ENCODE data around the gene SUFU.

The SUFU gene

GRCh38 chr10:102674566-102674965 lies 170.8 kb downstream of the SUFU start:
- peaks cover 52% of the 10 kb centered on the region for H3K4me1 ChIP-seq (ENCODE audit: control insufficient read depth, insufficient read depth, low read length)
- no peak overlapping the region for H3K4me3 ChIP-seq (ENCODE audit: low read length)
- no peaks in the 10 kb centered on the region for H3K27me3 ChIP-seq (ENCODE audit: control insufficient read depth, insufficient read depth, low read length)
- H3K9ac ChIP-seq (ENCODE audit: low read length) = peak overlapping the region; percentile 44
- no peaks in the 10 kb centered on the region for H3K9me3 ChIP-seq (ENCODE audit: control insufficient read depth, low read length)
- H3K36me3 ChIP-seq (ENCODE audit: control insufficient read depth, insufficient read depth, low read length) = no peaks in the 10 kb centered on the region

- H3K36me3 ChIP-seq (ENCODE audit: control insufficient read depth, insufficient read depth, low read length) = no peaks in the 10 kb centered on the region
- H3K4me3 ChIP-seq (ENCODE audit: low read length) = no peak overlapping the region
- peaks cover 46% of the 10 kb centered on the region for H3K4me1 ChIP-seq (ENCODE audit: control insufficient read depth, insufficient read depth, low read length)
- no peak overlapping the region for H3K9ac ChIP-seq (ENCODE audit: low read length)
- H3K9me3 ChIP-seq (ENCODE audit: control insufficient read depth, low read length) = no peaks in the 10 kb centered on the region
- H3K27me3 ChIP-seq (ENCODE audit: control insufficient read depth, insufficient read depth, low read length) = no peaks in the 10 kb centered on the region
Measured at GRCh38 chr10:102675011-102675665, 171.4 kb downstream of the SUFU start.

GRCh38 chr10:102675666-102676533 lies 172.1 kb downstream of the SUFU start:
- peaks cover 44% of the 10 kb centered on the region for H3K4me1 ChIP-seq (ENCODE audit: control insufficient read depth, insufficient read depth, low read length)
- no peaks in the 10 kb centered on the region for H3K27me3 ChIP-seq (ENCODE audit: control insufficient read depth, insufficient read depth, low read length)
- no peak overlapping the region for H3K4me3 ChIP-seq (ENCODE audit: low read length)
- H3K36me3 ChIP-seq (ENCODE audit: control insufficient read depth, insufficient read depth, low read length) = no peaks in the 10 kb centered on the region
- H3K9me3 ChIP-seq (ENCODE audit: control insufficient read depth, low read length) = no peaks in the 10 kb centered on the region
- H3K9ac ChIP-seq (ENCODE audit: low read length) = no peak overlapping the region

- no peaks in the 10 kb centered on the region for H3K36me3 ChIP-seq (ENCODE audit: control insufficient read depth, insufficient read depth, low read length)
- H3K27me3 ChIP-seq (ENCODE audit: control insufficient read depth, insufficient read depth, low read length) = no peaks in the 10 kb centered on the region
- peaks cover 44% of the 10 kb centered on the region for H3K4me1 ChIP-seq (ENCODE audit: control insufficient read depth, insufficient read depth, low read length)
- H3K4me3 ChIP-seq (ENCODE audit: low read length) = no peak overlapping the region
- no peaks in the 10 kb centered on the region for H3K9me3 ChIP-seq (ENCODE audit: control insufficient read depth, low read length)
- no peak overlapping the region for H3K9ac ChIP-seq (ENCODE audit: low read length)
Measured at GRCh38 chr10:102676534-102677315, 173.0 kb downstream of the SUFU start.

GRCh38 chr10:102677331-102678067 lies 173.7 kb downstream of the SUFU start:
- Histone ChIP-seq H3K36me3 (ENCODE audit: control insufficient read depth, insufficient read depth, low read length) (no peaks in the 10 kb centered on the region), H3K9me3 (ENCODE audit: control insufficient read depth, low read length) (no peaks in the 10 kb centered on the region), H3K9ac (ENCODE audit: low read length) (peak overlapping the region; percentile 17), H3K4me1 (ENCODE audit: control insufficient read depth, insufficient read depth, low read length) (peaks cover 44% of the 10 kb centered on the region), H3K27me3 (ENCODE audit: control insufficient read depth, insufficient read depth, low read length) (no peaks in the 10 kb centered on the region), H3K4me3 (ENCODE audit: low read length) (no peak overlapping the region)

GRCh38 chr10:102678068-102678400 lies 174.3 kb downstream of the SUFU start:
- Histone ChIP-seq H3K4me3 (ENCODE audit: low read length) (no peak overlapping the region), H3K9ac (ENCODE audit: low read length) (no peak overlapping the region), H3K9me3 (ENCODE audit: control insufficient read depth, low read length) (no peaks in the 10 kb centered on the region), H3K27me3 (ENCODE audit: control insufficient read depth, insufficient read depth, low read length) (no peaks in the 10 kb centered on the region), H3K36me3 (ENCODE audit: control insufficient read depth, insufficient read depth, low read length) (no peaks in the 10 kb centered on the region), H3K4me1 (ENCODE audit: control insufficient read depth, insufficient read depth, low read length) (peaks cover 44% of the 10 kb centered on the region)

- Histone ChIP-seq H3K9me3 (ENCODE audit: control insufficient read depth, low read length) (no peaks in the 10 kb centered on the region), H3K36me3 (ENCODE audit: control insufficient read depth, insufficient read depth, low read length) (no peaks in the 10 kb centered on the region), H3K4me1 (ENCODE audit: control insufficient read depth, insufficient read depth, low read length) (peaks cover 37% of the 10 kb centered on the region), H3K9ac (ENCODE audit: low read length) (no peak overlapping the region), H3K4me3 (ENCODE audit: low read length) (no peak overlapping the region), H3K27me3 (ENCODE audit: control insufficient read depth, insufficient read depth, low read length) (no peaks in the 10 kb centered on the region)
Measured at GRCh38 chr10:102678842-102679289, 175.1 kb downstream of the SUFU start.

- no peak overlapping the region for H3K4me3 ChIP-seq (ENCODE audit: low read length)
- H3K36me3 ChIP-seq (ENCODE audit: control insufficient read depth, insufficient read depth, low read length) = no peaks in the 10 kb centered on the region
- H3K9me3 ChIP-seq (ENCODE audit: control insufficient read depth, low read length) = no peaks in the 10 kb centered on the region
- H3K27me3 ChIP-seq (ENCODE audit: control insufficient read depth, insufficient read depth, low read length) = no peaks in the 10 kb centered on the region
- H3K9ac ChIP-seq (ENCODE audit: low read length) = no peak overlapping the region
- peaks cover 30% of the 10 kb centered on the region for H3K4me1 ChIP-seq (ENCODE audit: control insufficient read depth, insufficient read depth, low read length)
Measured at GRCh38 chr10:102679596-102679995, 175.8 kb downstream of the SUFU start.

- H3K4me3 ChIP-seq (ENCODE audit: low read length) = no peak overlapping the region
- peaks cover 19% of the 10 kb centered on the region for H3K4me1 ChIP-seq (ENCODE audit: control insufficient read depth, insufficient read depth, low read length)
- H3K9me3 ChIP-seq (ENCODE audit: control insufficient read depth, low read length) = no peaks in the 10 kb centered on the region
- no peaks in the 10 kb centered on the region for H3K36me3 ChIP-seq (ENCODE audit: control insufficient read depth, insufficient read depth, low read length)
- no peaks in the 10 kb centered on the region for H3K27me3 ChIP-seq (ENCODE audit: control insufficient read depth, insufficient read depth, low read length)
- H3K9ac ChIP-seq (ENCODE audit: low read length) = no peak overlapping the region
Measured at GRCh38 chr10:102681696-102682095, 177.9 kb downstream of the SUFU start.

GRCh38 chr10:102682416-102682815 lies 178.6 kb downstream of the SUFU start:
- no peak overlapping the region for H3K4me3 ChIP-seq (ENCODE audit: low read length)
- H3K36me3 ChIP-seq (ENCODE audit: control insufficient read depth, insufficient read depth, low read length) = no peaks in the 10 kb centered on the region
- no peak overlapping the region for H3K9ac ChIP-seq (ENCODE audit: low read length)
- H3K27me3 ChIP-seq (ENCODE audit: control insufficient read depth, insufficient read depth, low read length) = no peaks in the 10 kb centered on the region
- no peaks in the 10 kb centered on the region for H3K9me3 ChIP-seq (ENCODE audit: control insufficient read depth, low read length)
- H3K4me1 ChIP-seq (ENCODE audit: control insufficient read depth, insufficient read depth, low read length) = peaks cover 16% of the 10 kb centered on the region

GRCh38 chr10:102682981-102683380 lies 179.2 kb downstream of the SUFU start:
- Histone ChIP-seq H3K4me3 (ENCODE audit: low read length) (no peak overlapping the region), H3K9ac (ENCODE audit: low read length) (no peak overlapping the region), H3K9me3 (ENCODE audit: control insufficient read depth, low read length) (no peaks in the 10 kb centered on the region), H3K27me3 (ENCODE audit: control insufficient read depth, insufficient read depth, low read length) (no peaks in the 10 kb centered on the region), H3K36me3 (ENCODE audit: control insufficient read depth, insufficient read depth, low read length) (no peaks in the 10 kb centered on the region), H3K4me1 (ENCODE audit: control insufficient read depth, insufficient read depth, low read length) (peaks cover 11% of the 10 kb centered on the region)
